Peyer's patch (tissue), 4 donors: ENCODE results near the gene CSPG4. TPM values are rescaled to one million over a fixed set of nuclear protein-coding genes. Genes with fewer than 3 reads are reported as not detected.

Source experiments
- DNase-seq, 3 donors: peaks; one replicate each; pipeline ENCODE4 v3.0.0-alpha.2; 2017 to 2019
- H3K27ac ChIP-seq, 4 donors: fragments of 200-600 bp; sonication (generic); one replicate each; pipeline ENCODE4 v1.5.1; 2016 to 2019
- H3K27me3 ChIP-seq, 2 donors: fragments of 200-600 bp; sonication (generic); one replicate each; pipeline ENCODE4 v1.5.1; 2019
- H3K36me3 ChIP-seq, 3 donors: fragments of 200-600 bp; sonication (generic); one replicate each; pipeline ENCODE4 v1.5.1; 2016 to 2019
- H3K4me1 ChIP-seq, 4 donors: fragments of 200-600 bp; sonication (generic); one replicate each; pipeline ENCODE4 v1.5.1; 2016 to 2019
- H3K4me3 ChIP-seq, 4 donors: fragments of 200-600 bp; sonication (generic); 1 replicate in 3 of 4; 2 replicates in 1 of 4; pipeline ENCODE4 v1.5.1; 2016 to 2019; ENCODE audit warnings: mild to moderate bottlenecking in 1 of 4
- H3K9me3 ChIP-seq, 4 donors: fragments of 200-600 bp; sonication (generic); one replicate each; pipeline ENCODE4 v1.5.1; 2016 to 2019; ENCODE audit warnings: mild to moderate bottlenecking in 1 of 4
- POLR2A ChIP-seq, 2 donors: fragments of 450-650 bp; IDR thresholded peaks; one replicate each; pipeline ENCODE4 v1.5.1; 2017; ENCODE audit warnings: antibody characterized with exemption in 2 of 2, mild to moderate bottlenecking in 2 of 2, moderate library complexity in 2 of 2
- total RNA-seq, 4 donors: library from RNA; depleted of rRNA; stranded (reverse); fragments of >200 nt; gene quantifications; one replicate each; pipeline ENCODE4 v1.1.0, GENCODE V29; 2016
- TF ChIP-seq, protein P1 (sequence below), 6 experiments: fragments of 450-650 bp in 4 of 6; fragments of 200-600 bp in 2 of 6; sonication (generic) in 1 of 6; IDR thresholded peaks; one replicate each; pipeline ENCODE4 v1.5.1; 2017 to 2019; ENCODE audit warnings: antibody characterized with exemption in 6 of 6, mild to moderate bottlenecking in 3 of 6, moderate library complexity in 1 of 6

CSPG4 gene
- total RNA-seq, 4 donors from 2014 or later: 2.8 to 15.7 (median 6.3) TPM

DNA sequence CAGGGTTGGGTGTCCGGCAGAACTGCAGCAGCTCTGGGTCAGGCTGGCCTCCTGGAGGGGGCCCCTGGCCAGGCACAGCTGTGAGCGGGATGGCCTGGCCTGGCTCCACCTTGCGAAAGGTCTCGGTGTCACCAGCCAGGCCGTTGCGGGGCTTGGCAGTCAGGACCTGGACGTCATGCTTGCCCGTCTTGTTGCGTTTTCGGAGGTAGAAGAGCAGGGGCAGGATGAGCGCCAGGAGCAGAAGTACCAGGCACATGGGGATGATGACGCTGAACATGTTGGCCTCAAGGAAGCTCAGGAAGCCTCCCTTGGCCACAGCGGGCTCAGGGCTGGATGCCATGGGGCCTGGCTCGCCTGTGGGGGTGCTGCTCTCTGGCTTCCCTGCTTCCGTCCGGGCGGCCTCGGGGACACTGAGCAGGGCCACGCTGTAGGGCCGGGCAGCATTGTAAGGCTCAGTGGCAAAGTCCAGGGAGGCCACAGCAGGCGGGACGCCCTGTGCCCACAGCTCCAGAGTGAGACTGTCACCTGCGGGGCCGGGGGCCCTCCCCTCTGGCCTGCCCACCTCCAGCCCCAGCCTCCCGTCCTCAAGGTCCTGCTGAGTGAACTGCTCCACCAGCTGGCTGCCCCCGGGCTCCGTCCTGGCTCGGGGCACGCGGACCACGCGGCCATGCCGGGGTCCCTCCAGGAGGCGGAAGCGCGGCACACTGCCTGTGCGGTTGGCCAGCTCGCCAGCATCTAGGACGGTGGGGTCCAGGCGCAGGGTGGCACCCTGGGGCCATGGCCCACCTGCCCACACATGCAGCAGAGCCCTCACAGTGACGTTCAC lies 36.9 kb downstream of the CSPG4 start:
- H3K9me3 ChIP-seq: no peaks in the 10 kb centered on the region
- no peaks in the 10 kb centered on the region for H3K27me3 ChIP-seq
- TF ChIP-seq, protein P1, sequence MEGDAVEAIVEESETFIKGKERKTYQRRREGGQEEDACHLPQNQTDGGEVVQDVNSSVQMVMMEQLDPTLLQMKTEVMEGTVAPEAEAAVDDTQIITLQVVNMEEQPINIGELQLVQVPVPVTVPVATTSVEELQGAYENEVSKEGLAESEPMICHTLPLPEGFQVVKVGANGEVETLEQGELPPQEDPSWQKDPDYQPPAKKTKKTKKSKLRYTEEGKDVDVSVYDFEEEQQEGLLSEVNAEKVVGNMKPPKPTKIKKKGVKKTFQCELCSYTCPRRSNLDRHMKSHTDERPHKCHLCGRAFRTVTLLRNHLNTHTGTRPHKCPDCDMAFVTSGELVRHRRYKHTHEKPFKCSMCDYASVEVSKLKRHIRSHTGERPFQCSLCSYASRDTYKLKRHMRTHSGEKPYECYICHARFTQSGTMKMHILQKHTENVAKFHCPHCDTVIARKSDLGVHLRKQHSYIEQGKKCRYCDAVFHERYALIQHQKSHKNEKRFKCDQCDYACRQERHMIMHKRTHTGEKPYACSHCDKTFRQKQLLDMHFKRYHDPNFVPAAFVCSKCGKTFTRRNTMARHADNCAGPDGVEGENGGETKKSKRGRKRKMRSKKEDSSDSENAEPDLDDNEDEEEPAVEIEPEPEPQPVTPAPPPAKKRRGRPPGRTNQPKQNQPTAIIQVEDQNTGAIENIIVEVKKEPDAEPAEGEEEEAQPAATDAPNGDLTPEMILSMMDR (IDR thresholded peaks at IDR 0.05): no peak
- no peak for TF ChIP-seq POLR2A (IDR thresholded peaks at IDR 0.05)
- H3K27ac ChIP-seq: no peak overlapping the region
- no peak for DNase-seq
- H3K4me3 ChIP-seq: no peak overlapping the region
- peaks cover 0 to 3% (median 0%) of the 10 kb centered on the region in 3 donors for H3K36me3 ChIP-seq
- peaks cover 0 to 17% (median 0%) of the 10 kb centered on the region in 4 donors for H3K4me1 ChIP-seq

DNA sequence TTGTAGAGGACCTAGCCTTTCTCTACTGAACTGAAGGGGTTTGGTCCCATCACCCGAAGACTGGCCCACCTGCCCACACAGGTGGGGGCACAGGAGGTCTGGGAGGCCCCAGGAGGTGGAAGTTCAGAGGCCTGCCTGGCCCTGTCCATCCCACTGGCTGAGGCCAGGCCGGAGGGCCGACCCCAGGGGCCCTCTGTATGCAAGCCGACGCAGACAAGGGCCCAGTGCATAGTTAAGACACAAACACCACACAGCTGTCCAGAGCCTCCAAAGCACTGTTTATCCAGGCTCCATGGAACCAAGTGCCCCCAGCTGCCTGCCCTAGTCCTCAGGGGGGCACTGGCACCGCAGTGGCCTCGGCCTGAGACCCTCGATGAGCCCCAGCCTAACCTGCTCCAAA lies 38.3 kb downstream of the CSPG4 start:
- Histone ChIP-seq H3K36me3 (peaks cover 0 to 3% (median 0%) of the 10 kb centered on the region in 3 donors), H3K27me3 (no peaks in the 10 kb centered on the region), H3K9me3 (no peaks in the 10 kb centered on the region), H3K4me1 (peaks cover 0 to 17% (median 0%) of the 10 kb centered on the region in 4 donors), H3K4me3 (no peak overlapping the region), H3K27ac (no peak overlapping the region)
- TF ChIP-seq, protein P1 (IDR thresholded peaks at IDR 0.05): no peak
- TF ChIP-seq POLR2A (IDR thresholded peaks at IDR 0.05): no peak
- no peak for DNase-seq

DNA sequence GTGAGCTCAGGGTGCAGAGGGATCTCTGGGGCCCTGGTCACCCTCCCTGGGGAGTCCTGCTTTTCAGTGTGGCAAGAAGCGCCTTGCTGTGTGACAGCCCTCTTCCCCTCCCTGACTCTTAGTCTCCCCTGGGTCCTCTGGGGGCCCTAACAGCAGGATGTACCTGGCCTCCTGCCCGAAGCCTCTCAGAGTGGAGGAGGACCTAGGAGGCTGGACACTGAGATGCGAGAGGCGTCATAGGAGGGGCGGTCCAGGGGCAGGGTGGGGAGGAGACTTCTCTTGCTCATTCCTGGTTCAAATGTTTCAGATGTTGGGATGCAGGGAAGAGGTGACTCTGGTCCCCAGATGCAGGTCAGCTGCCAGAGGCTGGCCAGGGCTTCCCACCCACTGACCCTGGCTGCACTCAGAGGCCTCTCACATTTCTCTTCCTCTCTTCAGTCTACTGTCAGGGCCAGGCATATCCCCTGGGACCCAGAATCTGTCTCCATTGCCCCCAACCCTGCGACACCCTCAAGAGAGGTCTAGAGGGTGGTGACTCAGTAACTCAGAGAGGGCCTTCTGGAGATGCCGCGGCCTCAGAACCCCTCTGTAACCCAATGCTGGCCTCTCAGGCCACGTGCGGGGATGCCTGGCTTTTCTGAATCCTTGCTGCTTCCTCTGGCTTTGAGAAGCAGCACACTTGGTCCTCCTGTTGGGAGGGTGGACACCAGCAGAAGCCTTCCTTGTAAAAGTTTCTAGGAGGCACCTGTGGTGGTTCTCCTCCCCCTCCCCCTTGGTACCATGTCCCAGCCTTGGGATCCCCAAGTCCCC lies 39.0 kb downstream of the CSPG4 start:
- peaks cover 0 to 3% (median 0%) of the 10 kb centered on the region in 3 donors for H3K36me3 ChIP-seq
- peak in 1 of 3 donors; percentile 65 for DNase-seq
- peaks cover 0 to 17% (median 0%) of the 10 kb centered on the region in 4 donors for H3K4me1 ChIP-seq
- TF ChIP-seq POLR2A (IDR thresholded peaks at IDR 0.05): no peak
- TF ChIP-seq, protein P1 (IDR thresholded peaks at IDR 0.05): no peak
- H3K4me3 ChIP-seq: no peak overlapping the region
- H3K27me3 ChIP-seq: no peaks in the 10 kb centered on the region
- H3K9me3 ChIP-seq: no peaks in the 10 kb centered on the region
- H3K27ac ChIP-seq: peak overlapping the region; percentile 52 to 81 (median 63)

DNA sequence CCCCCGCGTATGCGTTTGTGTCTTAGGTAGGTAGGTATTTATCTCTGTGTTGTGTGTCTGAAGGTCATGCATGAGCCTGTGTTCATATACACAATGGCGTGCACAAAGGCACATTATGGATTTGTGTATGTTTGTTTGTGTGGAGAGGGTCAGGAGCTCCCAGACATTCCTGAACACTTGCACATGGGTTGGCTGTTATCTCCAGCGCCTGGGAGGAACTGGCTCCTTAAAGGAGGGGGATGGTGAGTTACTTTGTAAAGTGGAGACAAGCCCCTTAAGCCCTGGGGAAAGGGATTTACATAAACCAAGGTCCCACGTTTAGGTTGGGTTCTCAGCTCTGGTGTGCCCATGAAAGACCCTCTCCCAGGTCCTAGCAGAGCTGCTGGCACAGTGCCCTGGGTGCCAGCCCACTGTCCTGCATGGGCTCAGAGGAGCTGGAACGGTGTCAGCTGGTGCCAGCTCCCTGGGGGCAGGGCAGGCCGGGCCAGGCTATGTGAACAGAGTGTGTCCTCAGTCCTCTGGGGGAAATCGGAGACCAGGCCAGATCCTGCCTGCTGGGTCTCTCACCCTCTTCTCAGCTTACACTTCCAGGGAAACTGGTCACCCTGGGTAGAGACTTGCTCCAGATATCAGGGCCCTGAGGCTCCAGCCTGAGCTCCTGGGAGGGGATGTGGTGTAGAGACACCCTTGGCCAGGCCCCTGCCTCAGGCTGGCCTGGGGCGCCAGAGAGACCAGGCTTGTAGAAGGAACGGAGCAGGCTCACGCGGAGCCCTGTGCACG lies 39.8 kb downstream of the CSPG4 start:
- DNase-seq: no peak
- Histone ChIP-seq H3K4me1 (peaks cover 0 to 17% (median 0%) of the 10 kb centered on the region in 4 donors), H3K4me3 (no peak overlapping the region), H3K27ac (peak overlapping the region; percentile 52 to 81 (median 63)), H3K27me3 (no peaks in the 10 kb centered on the region), H3K9me3 (no peaks in the 10 kb centered on the region), H3K36me3 (peaks cover 0 to 3% (median 0%) of the 10 kb centered on the region in 3 donors)
- TF ChIP-seq, protein P1 (IDR thresholded peaks at IDR 0.05): no peak
- no peak for TF ChIP-seq POLR2A (IDR thresholded peaks at IDR 0.05)
